Chondrocyte (in vitro differentiated cells): ENCODE results near the gene ART1. TPM values are rescaled to one million over a fixed set of nuclear protein-coding genes. Genes with fewer than 3 reads are reported as not detected.
"Not testable (repeated sequence)": the region's sequence is repeated elsewhere in the genome, so short reads cannot be mapped to it uniquely, and the experiment has no call there.

Source experiments
- DNase-seq: peaks from one replicate; pipeline ENCODE4 v3.0.0; 2021; ENCODE audit warnings: mixed read lengths, low spot score
- H3K27ac Mint-ChIP-seq: one replicate; pipeline ENCODE4 v1.8.0; 2021; ENCODE audit warnings: mild to moderate bottlenecking, moderate library complexity, mixed read lengths; ENCODE audit not compliant: unreplicated experiment
- H3K27me3 Mint-ChIP-seq: 2 replicates; pipeline ENCODE4 v1.8.0; 2021; ENCODE audit warnings: low read depth, mixed read lengths
- H3K36me3 Mint-ChIP-seq: 2 replicates; pipeline ENCODE4 v1.8.0; 2021; ENCODE audit warnings: low read depth, mixed read lengths
- H3K4me1 Mint-ChIP-seq: 2 replicates; pipeline ENCODE4 v1.8.0; 2021; ENCODE audit warnings: low read depth, mild to moderate bottlenecking, mixed read lengths
- H3K4me3 Mint-ChIP-seq: one replicate; pipeline ENCODE4 v1.8.0; 2021; ENCODE audit warnings: mild to moderate bottlenecking, moderate library complexity, mixed read lengths; ENCODE audit not compliant: unreplicated experiment
- H3K9me3 Mint-ChIP-seq: 2 replicates; pipeline ENCODE4 v1.8.0; 2021; ENCODE audit warnings: low read depth, mixed read lengths
- total RNA-seq: library from RNA; stranded (reverse); gene quantifications from 3 replicates; pipeline ENCODE4 v1.2.1, GENCODE V29; 2021
- TF ChIP-seq, protein P1 (sequence below): fragments of 200-600 bp; sonication (generic); IDR thresholded peaks from 2 replicates; pipeline ENCODE4 v1.5.0; 2021; ENCODE audit warnings: antibody characterized with exemption, mild to moderate bottlenecking, moderate library complexity

Gene ART1
- total RNA-seq, 1 donor from 2014 or later = not detected

- TF ChIP-seq, protein P1, sequence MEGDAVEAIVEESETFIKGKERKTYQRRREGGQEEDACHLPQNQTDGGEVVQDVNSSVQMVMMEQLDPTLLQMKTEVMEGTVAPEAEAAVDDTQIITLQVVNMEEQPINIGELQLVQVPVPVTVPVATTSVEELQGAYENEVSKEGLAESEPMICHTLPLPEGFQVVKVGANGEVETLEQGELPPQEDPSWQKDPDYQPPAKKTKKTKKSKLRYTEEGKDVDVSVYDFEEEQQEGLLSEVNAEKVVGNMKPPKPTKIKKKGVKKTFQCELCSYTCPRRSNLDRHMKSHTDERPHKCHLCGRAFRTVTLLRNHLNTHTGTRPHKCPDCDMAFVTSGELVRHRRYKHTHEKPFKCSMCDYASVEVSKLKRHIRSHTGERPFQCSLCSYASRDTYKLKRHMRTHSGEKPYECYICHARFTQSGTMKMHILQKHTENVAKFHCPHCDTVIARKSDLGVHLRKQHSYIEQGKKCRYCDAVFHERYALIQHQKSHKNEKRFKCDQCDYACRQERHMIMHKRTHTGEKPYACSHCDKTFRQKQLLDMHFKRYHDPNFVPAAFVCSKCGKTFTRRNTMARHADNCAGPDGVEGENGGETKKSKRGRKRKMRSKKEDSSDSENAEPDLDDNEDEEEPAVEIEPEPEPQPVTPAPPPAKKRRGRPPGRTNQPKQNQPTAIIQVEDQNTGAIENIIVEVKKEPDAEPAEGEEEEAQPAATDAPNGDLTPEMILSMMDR = no peak
- H3K27ac Mint-ChIP-seq = no peak overlapping the region
- no peak for DNase-seq
- H3K9me3 Mint-ChIP-seq = peaks cover 6% of the 10 kb centered on the region
- peaks cover 4% of the 10 kb centered on the region for H3K36me3 Mint-ChIP-seq
- H3K27me3 Mint-ChIP-seq = peaks cover 5% of the 10 kb centered on the region
- no peak overlapping the region for H3K4me3 Mint-ChIP-seq
- H3K4me1 Mint-ChIP-seq = no peaks in the 10 kb centered on the region
These were observed 10.6 kb downstream of the ART1 start for GRCh38 chr11:3655547-3655946.

- not testable (repeated sequence) for H3K4me1 Mint-ChIP-seq, H3K4me3 Mint-ChIP-seq, H3K27me3 Mint-ChIP-seq, DNase-seq, H3K27ac Mint-ChIP-seq, H3K9me3 Mint-ChIP-seq, H3K36me3 Mint-ChIP-seq
These were observed 12.4 kb downstream of the ART1 start for GRCh38 chr11:3657331-3657730.

DNA sequence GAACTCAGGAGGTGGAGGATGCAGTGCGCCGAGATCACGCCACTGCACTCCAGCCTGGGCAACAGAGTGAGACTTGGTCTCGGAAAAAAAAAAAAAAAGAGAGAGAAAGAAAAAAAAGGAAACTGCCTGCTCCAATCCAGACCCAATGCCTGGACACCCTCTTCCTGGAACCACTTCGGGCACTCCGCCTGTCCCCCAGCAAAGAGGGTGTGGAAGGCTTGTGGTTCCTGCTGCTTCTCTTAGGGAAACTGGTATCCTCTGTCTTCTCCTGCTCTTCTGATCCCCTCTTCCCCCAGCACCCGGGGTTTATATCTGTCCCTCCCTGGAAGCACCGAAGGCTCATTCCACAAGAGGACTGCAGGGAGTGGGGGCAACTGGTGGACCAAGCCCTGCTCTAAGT is 13.3 kb downstream of the ART1 start:
- Mint-ChIP-seq H3K36me3 (peaks cover 4% of the 10 kb centered on the region), H3K4me1 (no peaks in the 10 kb centered on the region), H3K27me3 (peaks cover 2% of the 10 kb centered on the region), H3K9me3 (peaks cover 6% of the 10 kb centered on the region), H3K27ac (no peak overlapping the region), H3K4me3 (no peak overlapping the region)
- no peak for DNase-seq
- TF ChIP-seq, protein P1 = no peak

DNA sequence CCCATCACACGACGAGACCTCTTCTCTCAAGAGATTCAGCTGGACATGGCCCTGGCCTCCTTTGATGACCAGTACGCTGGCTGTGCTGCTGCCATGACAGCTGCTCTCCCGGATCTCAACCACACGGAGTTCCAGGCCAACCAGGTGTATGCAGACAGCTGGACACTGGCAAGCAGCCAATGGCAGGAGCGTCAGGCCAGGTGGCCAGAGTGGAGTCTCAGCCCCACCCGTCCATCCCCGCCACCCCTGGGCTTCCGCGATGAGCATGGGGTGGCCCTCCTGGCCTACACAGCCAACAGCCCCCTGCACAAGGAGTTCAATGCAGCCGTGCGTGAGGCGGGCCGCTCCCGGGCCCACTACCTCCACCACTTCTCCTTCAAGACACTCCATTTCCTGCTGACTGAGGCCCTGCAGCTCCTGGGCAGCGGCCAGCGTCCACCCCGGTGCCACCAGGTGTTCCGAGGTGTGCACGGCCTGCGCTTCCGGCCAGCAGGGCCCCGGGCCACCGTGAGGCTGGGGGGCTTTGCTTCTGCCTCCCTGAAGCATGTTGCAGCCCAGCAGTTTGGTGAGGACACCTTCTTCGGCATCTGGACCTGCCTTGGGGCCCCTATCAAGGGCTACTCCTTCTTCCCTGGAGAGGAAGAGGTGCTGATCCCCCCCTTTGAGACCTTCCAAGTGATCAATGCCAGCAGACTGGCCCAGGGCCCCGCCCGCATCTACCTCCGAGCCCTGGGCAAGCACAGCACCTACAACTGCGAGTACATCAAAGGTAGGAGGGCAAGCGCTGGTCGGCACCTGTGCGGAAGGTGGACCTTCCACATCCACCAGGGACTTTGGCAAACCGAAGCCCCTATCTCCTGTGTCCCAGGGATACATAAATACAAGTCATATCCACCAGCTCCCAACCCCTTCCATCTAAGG is 14.9 kb downstream of the ART1 start:
- Mint-ChIP-seq H3K27me3 (peaks cover 2% of the 10 kb centered on the region), H3K27ac (no peak overlapping the region), H3K4me1 (no peaks in the 10 kb centered on the region), H3K4me3 (no peak overlapping the region), H3K9me3 (peaks cover 6% of the 10 kb centered on the region), H3K36me3 (peaks cover 14% of the 10 kb centered on the region)
- DNase-seq = no peak
- TF ChIP-seq, protein P1 = no peak

DNA sequence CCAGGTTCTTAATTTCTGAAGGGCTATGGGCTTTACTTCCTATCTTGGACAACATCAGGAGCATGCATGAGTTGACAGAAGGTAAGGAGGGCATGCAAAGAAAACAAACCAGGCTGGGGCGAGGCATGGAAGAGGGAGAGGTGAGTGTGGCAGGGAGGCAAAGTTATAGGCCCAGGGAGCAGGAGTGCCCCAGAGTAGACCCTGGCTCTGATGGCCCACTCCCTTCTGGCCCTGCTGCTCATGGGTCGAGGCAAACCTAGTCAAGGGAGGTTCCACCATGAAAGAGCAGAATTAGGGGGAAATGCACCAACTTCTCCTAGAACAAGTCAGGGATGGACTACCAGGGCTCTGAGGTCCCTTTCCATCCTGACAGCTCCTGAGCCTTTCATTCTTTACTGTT is 16.0 kb downstream of the ART1 start:
- no peak overlapping the region for H3K27ac Mint-ChIP-seq
- no peaks in the 10 kb centered on the region for H3K27me3 Mint-ChIP-seq
- H3K9me3 Mint-ChIP-seq = peaks cover 6% of the 10 kb centered on the region
- no peaks in the 10 kb centered on the region for H3K4me1 Mint-ChIP-seq
- peaks cover 20% of the 10 kb centered on the region for H3K36me3 Mint-ChIP-seq
- TF ChIP-seq, protein P1 = no peak
- H3K4me3 Mint-ChIP-seq = no peak overlapping the region
- no peak for DNase-seq

DNA sequence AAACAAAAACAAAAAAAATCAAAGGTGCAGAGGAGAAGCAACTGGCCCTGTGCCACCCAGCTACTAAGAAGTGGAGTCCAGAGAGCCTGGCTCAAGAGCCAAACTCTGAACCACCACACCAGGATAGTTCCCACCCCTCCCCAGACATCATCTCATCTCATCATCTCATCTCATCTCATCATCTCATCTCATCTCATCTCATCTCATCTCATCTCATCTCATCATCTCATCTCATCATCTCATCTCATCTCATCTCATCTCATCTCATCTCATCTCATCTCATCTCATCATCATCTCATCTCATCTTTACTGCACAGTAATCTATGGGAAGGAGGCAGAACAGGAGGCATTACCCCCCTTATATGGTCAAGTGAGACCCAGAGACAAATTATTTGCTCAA is 17.9 kb downstream of the ART1 start:
- peaks cover 22% of the 10 kb centered on the region for H3K36me3 Mint-ChIP-seq
- H3K9me3 Mint-ChIP-seq = peaks cover 6% of the 10 kb centered on the region
- TF ChIP-seq, protein P1 = no peak
- H3K27me3 Mint-ChIP-seq = no peaks in the 10 kb centered on the region
- H3K4me3 Mint-ChIP-seq = no peak overlapping the region
- no peak overlapping the region for H3K27ac Mint-ChIP-seq
- DNase-seq = no peak
- no peaks in the 10 kb centered on the region for H3K4me1 Mint-ChIP-seq
